ENCODE results near the gene CIRBP.

The CIRBP gene

GRCh38 chr19:1227304-1228054, 41.7 kb upstream of the CIRBP start:
- WGBS (ENCODE audit: extremely low coverage, insufficient coverage, insufficient read length): no CpG with 5 or more reads among the region's 56 CpGs
- H4K91ac ChIP-seq (ENCODE audit: low read depth, low read length): no peak overlapping the region
- no peak overlapping the region for H3K4me3 ChIP-seq (ENCODE audit: low read depth, low read length)
- no peak overlapping the region for H3K9ac ChIP-seq (ENCODE audit: low read length)
- H3K4me2 ChIP-seq (ENCODE audit: low read length): no peak overlapping the region
- H2BK12ac ChIP-seq (ENCODE audit: low read length): no peak overlapping the region
- H3K23ac ChIP-seq (ENCODE audit: low read length): no peak overlapping the region
- no peak overlapping the region for H3K4ac ChIP-seq (ENCODE audit: low read depth, low read length)
- H3K4me1 ChIP-seq (ENCODE audit: control insufficient read depth in 1 of 2, insufficient read depth in 2 of 2, low read length in 2 of 2): peaks cover 4 to 11% of the 10 kb centered on the region in 2 experiments
- H2BK120ac ChIP-seq (ENCODE audit: insufficient read depth, low read length, poor library complexity): no peak overlapping the region
- H3K9me3 ChIP-seq (ENCODE audit: insufficient read depth, low read depth, low read length): peaks cover 2% of the 10 kb centered on the region
- H3K27ac ChIP-seq (ENCODE audit: low read depth, low read length): no peak overlapping the region
- H2AK5ac ChIP-seq (ENCODE audit: low read length): no peak overlapping the region
- no peaks in the 10 kb centered on the region for H3K79me1 ChIP-seq (ENCODE audit: low read length)
- H3K27me3 ChIP-seq (ENCODE audit: insufficient read depth, low read length): no peaks in the 10 kb centered on the region
- H3K14ac ChIP-seq (ENCODE audit: low read length): no peak overlapping the region
- H3K36me3 ChIP-seq (ENCODE audit: control insufficient read depth in 1 of 2, insufficient read depth in 2 of 2, low read length in 2 of 2): peaks cover 48 to 61% of the 10 kb centered on the region in 2 experiments
- H3K18ac ChIP-seq (ENCODE audit: low read length): no peak overlapping the region
- no peak overlapping the region for H4K12ac ChIP-seq (ENCODE audit: low read depth, low read length)
- H4K8ac ChIP-seq (ENCODE audit: low read depth, low read length): no peak overlapping the region
- no peak overlapping the region for H2AFZ ChIP-seq (ENCODE audit: insufficient read depth, low read length, poor library complexity)
- no peaks in the 10 kb centered on the region for H3K79me2 ChIP-seq (ENCODE audit: control insufficient read depth, insufficient read depth, low read length, poor library complexity)
- no peak for DNase-seq
- H2BK5ac ChIP-seq (ENCODE audit: low read depth, low read length, poor library complexity): no peak overlapping the region

GRCh38 chr19:1228161-1228957, 40.8 kb upstream of the CIRBP start:
- Histone ChIP-seq H3K14ac (ENCODE audit: low read length) (no peak overlapping the region), H2AK5ac (ENCODE audit: low read length) (no peak overlapping the region), H4K12ac (ENCODE audit: low read depth, low read length) (no peak overlapping the region), H3K79me1 (ENCODE audit: low read length) (no peaks in the 10 kb centered on the region), H3K4me3 (ENCODE audit: low read depth, low read length) (no peak overlapping the region), H3K9me3 (ENCODE audit: insufficient read depth, low read depth, low read length) (peaks cover 2% of the 10 kb centered on the region), H2BK120ac (ENCODE audit: insufficient read depth, low read length, poor library complexity) (no peak overlapping the region), H3K27me3 (ENCODE audit: insufficient read depth, low read length) (no peaks in the 10 kb centered on the region), H3K18ac (ENCODE audit: low read length) (no peak overlapping the region), H3K36me3 (ENCODE audit: control insufficient read depth in 1 of 2, insufficient read depth in 2 of 2, low read length in 2 of 2) (peaks cover 46 to 61% of the 10 kb centered on the region in 2 experiments), H2BK12ac (ENCODE audit: low read length) (no peak overlapping the region), H3K79me2 (ENCODE audit: control insufficient read depth, insufficient read depth, low read length, poor library complexity) (no peaks in the 10 kb centered on the region), H3K9ac (ENCODE audit: low read length) (no peak overlapping the region), H3K4ac (ENCODE audit: low read depth, low read length) (no peak overlapping the region), H2AFZ (ENCODE audit: insufficient read depth, low read length, poor library complexity) (no peak overlapping the region), H3K23ac (ENCODE audit: low read length) (no peak overlapping the region), H4K8ac (ENCODE audit: low read depth, low read length) (no peak overlapping the region), H3K4me2 (ENCODE audit: low read length) (no peak overlapping the region), H3K4me1 (ENCODE audit: control insufficient read depth in 1 of 2, insufficient read depth in 2 of 2, low read length in 2 of 2) (peaks cover 4 to 12% of the 10 kb centered on the region in 2 experiments), H4K91ac (ENCODE audit: low read depth, low read length) (no peak overlapping the region), H3K27ac (ENCODE audit: low read depth, low read length) (no peak overlapping the region), H2BK5ac (ENCODE audit: low read depth, low read length, poor library complexity) (no peak overlapping the region)
- no peak for DNase-seq
- WGBS (ENCODE audit: extremely low coverage, insufficient coverage, insufficient read length): no CpG with 5 or more reads among the region's 100 CpGs

GRCh38 chr19:1229056-1229923, 39.8 kb upstream of the CIRBP start:
- Histone ChIP-seq H3K18ac (ENCODE audit: low read length) (no peak overlapping the region), H3K14ac (ENCODE audit: low read length) (no peak overlapping the region), H3K9ac (ENCODE audit: low read length) (no peak overlapping the region), H2AK5ac (ENCODE audit: low read length) (no peak overlapping the region), H2AFZ (ENCODE audit: insufficient read depth, low read length, poor library complexity) (no peak overlapping the region), H2BK120ac (ENCODE audit: insufficient read depth, low read length, poor library complexity) (no peak overlapping the region), H3K4me1 (ENCODE audit: control insufficient read depth in 1 of 2, insufficient read depth in 2 of 2, low read length in 2 of 2) (peaks cover 4 to 12% of the 10 kb centered on the region in 2 experiments), H2BK5ac (ENCODE audit: low read depth, low read length, poor library complexity) (no peak overlapping the region), H3K27me3 (ENCODE audit: insufficient read depth, low read length) (no peaks in the 10 kb centered on the region), H3K23ac (ENCODE audit: low read length) (no peak overlapping the region), H3K27ac (ENCODE audit: low read depth, low read length) (no peak overlapping the region), H3K4me2 (ENCODE audit: low read length) (no peak overlapping the region), H3K36me3 (ENCODE audit: control insufficient read depth in 1 of 2, insufficient read depth in 2 of 2, low read length in 2 of 2) (peaks cover 48 to 63% of the 10 kb centered on the region in 2 experiments), H4K91ac (ENCODE audit: low read depth, low read length) (no peak overlapping the region), H3K79me2 (ENCODE audit: control insufficient read depth, insufficient read depth, low read length, poor library complexity) (no peaks in the 10 kb centered on the region), H2BK12ac (ENCODE audit: low read length) (no peak overlapping the region), H4K12ac (ENCODE audit: low read depth, low read length) (no peak overlapping the region), H3K79me1 (ENCODE audit: low read length) (no peaks in the 10 kb centered on the region), H4K8ac (ENCODE audit: low read depth, low read length) (no peak overlapping the region), H3K4me3 (ENCODE audit: low read depth, low read length) (no peak overlapping the region), H3K9me3 (ENCODE audit: insufficient read depth, low read depth, low read length) (peaks cover 2% of the 10 kb centered on the region), H3K4ac (ENCODE audit: low read depth, low read length) (no peak overlapping the region)
- WGBS (ENCODE audit: extremely low coverage, insufficient coverage, insufficient read length): no CpG with 5 or more reads among the region's 158 CpGs
- no peak for DNase-seq
